NCI-H345 (cell line): ENCODE results near the gene CCNJ.

Experiments used
- DNase-seq: peaks from one replicate; lab custom pipeline; 2025; lab: John Stamatoyannopoulos, UW

Gene CCNJ

GRCh38 chr10:96056787-96057186 is 13.4 kb downstream of the CCNJ start:
- DNase-seq = no peak

GRCh38 chr10:96061232-96061631 is 17.8 kb downstream of the CCNJ start:
- DNase-seq = no peak

- DNase-seq = no peak
Observed at GRCh38 chr10:96072674-96073073, 29.3 kb downstream of the CCNJ start.

- no peak for DNase-seq
Observed at GRCh38 chr10:96073722-96074121, 30.3 kb downstream of the CCNJ start.

- DNase-seq = no peak
Observed at GRCh38 chr10:96074776-96075175, 31.4 kb downstream of the CCNJ start.

- DNase-seq = no peak
Observed at GRCh38 chr10:96075977-96076376, 32.6 kb downstream of the CCNJ start.

GRCh38 chr10:96077156-96077555 is 33.8 kb downstream of the CCNJ start:
- no peak for DNase-seq

- peak; percentile 6 for DNase-seq
Observed at GRCh38 chr10:96082153-96082552, 38.8 kb downstream of the CCNJ start.

GRCh38 chr10:96082748-96083147 is 39.4 kb downstream of the CCNJ start:
- DNase-seq = no peak

- DNase-seq = no peak
Observed at GRCh38 chr10:96089116-96089515, 45.7 kb downstream of the CCNJ start.

- DNase-seq = peak; percentile 91
Observed at GRCh38 chr10:96089670-96090462, 46.5 kb downstream of the CCNJ start.

GRCh38 chr10:96090463-96090800 is 47.0 kb downstream of the CCNJ start:
- no peak for DNase-seq

GRCh38 chr10:96092999-96093767 is 49.8 kb downstream of the CCNJ start:
- DNase-seq = no peak

- no peak for DNase-seq
Observed at GRCh38 chr10:96093948-96094347, 50.6 kb downstream of the CCNJ start.

GRCh38 chr10:96096958-96097357 is 53.6 kb downstream of the CCNJ start:
- no peak for DNase-seq

GRCh38 chr10:96097865-96098264 is 54.5 kb downstream of the CCNJ start:
- DNase-seq = no peak

- DNase-seq = no peak
Observed at GRCh38 chr10:96107623-96108038, 64.2 kb downstream of the CCNJ start.
